CD4-positive, alpha-beta T cell treated with Interleukin-2 at 100 ng/mL for 4 hours (primary cell): ENCODE data around the gene C1QL1.

Experiments used
- DNase-seq: peaks from one replicate; pipeline ENCODE4 v3.0.0-alpha.2; 2020; ENCODE audit warnings: low spot score

Gene C1QL1

DNA sequence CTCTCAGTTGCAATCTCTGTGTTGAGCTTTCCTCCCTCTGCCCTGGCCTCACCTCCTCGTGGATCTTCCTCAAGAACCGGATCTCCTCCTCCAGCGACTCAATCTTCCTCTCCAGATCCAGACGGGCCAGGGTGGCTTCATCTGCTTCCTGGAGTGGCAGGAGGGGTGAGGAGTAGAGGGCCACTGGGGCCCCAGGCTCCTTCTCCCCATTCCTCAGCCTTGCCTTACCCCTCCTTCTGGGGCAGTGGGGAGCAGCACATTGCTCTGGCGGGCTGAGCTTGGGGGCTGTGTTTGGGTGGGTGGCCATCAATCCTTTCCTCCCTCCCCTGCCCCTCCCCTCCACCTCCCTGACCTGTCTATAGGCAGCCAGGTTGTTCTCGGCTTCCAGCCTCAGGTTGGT lies 54.4 kb downstream of the C1QL1 start:
- DNase-seq = no peak

DNA sequence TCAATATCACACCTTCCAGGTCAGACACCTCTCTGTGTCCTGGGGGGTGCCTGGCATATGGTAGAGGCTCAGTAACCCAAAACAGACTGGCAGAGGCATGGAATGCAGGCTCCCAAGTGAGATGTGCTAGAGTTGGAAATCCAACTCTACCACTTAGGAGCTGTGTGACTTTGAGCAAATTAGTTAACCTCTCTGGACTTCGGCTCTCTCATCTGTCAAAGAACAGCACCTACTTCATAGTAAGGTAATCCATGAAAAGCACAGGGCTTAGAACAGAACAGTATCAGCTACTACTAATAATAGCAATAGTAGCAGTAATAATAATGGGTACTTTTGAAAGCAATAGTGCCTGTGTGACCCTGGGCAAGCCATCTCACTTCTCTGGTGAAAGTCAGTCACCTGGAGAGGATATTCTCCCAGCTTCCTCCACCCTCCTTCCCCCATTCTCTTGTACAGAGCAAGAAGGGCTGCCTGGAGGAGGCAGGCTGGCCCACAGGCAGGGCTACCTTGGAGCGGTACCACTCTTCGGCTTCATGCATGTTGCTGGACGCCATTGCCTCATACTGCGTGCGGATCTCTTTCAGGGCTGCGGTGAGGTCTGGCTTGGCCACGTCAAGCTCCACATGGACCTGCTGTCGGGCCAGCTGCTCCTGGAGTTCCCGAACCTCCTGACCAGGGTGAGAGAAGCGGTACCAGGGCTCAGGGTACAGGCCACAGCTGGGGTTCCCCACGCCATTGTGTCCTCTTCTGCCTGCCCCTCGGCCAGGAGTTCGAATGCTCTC lies 55.1 kb downstream of the C1QL1 start:
- no peak for DNase-seq

DNA sequence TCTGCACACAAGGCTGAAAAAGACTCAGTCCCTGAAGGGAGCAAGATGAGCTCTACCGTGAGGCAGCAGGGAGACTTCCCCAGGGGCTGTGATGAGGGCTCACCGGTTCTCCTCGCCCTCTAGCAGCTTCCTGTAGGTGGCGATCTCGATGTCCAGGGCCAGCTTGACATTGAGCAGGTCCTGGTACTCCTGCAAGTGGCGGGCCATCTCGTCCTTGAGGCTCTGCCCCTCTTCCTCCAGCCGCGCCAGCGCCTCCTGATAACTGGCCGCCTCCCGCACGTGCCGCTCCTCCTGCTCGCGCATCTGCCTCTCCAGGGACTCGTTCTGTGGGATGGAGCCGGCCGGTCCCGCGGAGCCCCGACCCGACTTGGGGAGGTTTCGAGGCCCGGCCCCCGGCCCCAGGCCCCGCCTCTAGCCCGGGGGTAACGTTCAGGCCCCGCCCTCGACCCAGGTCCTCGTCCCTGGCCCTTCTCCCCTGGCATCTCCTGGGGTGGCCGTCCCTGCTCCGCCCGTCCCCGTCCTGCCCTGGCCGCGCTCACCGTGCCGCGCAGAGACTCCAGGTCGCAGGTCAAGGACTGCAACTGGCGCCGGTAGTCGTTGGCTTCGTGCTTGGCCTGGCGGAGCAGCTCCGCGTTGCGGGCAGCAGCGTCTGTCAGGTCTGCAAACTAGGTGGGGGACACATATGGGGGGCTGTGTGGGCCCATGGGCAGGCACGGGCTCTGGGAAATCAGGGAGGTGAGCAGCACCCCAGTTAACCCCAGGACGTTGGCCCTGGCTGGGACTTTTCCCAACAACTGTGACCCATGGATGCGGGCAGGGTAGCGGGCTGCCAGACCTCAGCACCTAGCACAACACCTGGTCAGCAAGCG lies 56.7 kb downstream of the C1QL1 start:
- DNase-seq = peak; percentile 54

DNA sequence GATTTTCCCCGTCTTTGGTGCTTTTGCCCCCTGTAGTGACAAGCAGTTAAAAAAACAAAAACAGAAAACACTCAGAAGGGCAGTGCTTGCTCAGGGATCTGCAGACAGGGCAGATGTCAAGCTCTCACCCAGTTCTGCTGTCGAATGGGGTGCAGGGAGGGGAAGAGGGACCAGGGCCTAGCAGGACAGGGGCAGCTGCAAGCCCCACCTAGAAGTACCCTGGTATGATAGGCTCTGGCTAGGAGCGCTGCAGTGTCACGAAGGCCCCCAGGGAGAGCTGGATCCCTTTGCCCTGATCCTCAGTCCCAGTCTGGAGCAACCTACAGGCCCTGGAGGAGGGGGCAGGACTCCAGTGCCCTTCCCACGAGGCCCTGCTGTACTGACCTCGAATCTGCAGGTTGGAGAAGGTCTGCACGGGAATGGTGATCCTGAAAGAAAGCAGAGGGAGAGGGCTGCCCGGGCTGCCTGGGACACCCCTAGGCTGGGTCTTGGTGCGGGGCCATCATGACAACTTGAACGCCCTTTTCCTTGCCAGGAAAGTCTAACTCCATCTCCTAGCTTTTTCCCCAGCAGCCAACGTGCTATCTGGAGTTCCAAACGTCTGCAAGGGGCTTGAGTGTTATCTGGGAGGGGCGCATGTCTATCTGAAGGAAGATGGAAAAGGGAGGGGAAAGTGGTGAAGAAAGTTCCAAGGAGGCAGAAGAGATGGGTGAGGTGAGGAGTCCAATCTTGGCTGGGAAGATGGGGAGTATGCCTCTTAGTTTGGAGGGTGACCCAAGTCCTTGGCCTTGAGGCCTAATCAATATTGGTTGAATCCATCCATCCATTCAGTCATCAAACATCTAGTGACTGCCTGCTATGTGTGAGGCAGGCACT lies 57.6 kb downstream of the C1QL1 start:
- DNase-seq = no peak
